Neural cell (in vitro differentiated cells): Measurements from ENCODE around the gene DOCK4.
A peak's percentile ranks its signal among the peaks of the same experiment; 100 is the strongest.

Source experiments
- CTCF ChIP-seq: fragments of 450-650 bp; IDR thresholded peaks from 2 replicates; pipeline ENCODE4 v1.5.1; 2014; ENCODE audit warnings: antibody characterized with exemption, mild to moderate bottlenecking, moderate library complexity; ENCODE audit not compliant: poor library complexity, severe bottlenecking
- EP300 ChIP-seq: fragments of 450-650 bp; conservative IDR thresholded peaks from 2 replicates; pipeline ENCODE4 v1.6.1; 2014; ENCODE audit warnings: antibody characterized with exemption, mild to moderate bottlenecking, moderate library complexity; ENCODE audit not compliant: poor library complexity, severe bottlenecking
- EZH2 ChIP-seq: fragments of 200-600, 300-800 bp; shearing (Covaris generic), sonication (generic); IDR thresholded peaks from 2 replicates; pipeline ENCODE4 v1.6.1; 2014; ENCODE audit warnings: antibody characterized with exemption, low read length, borderline replicate concordance, mild to moderate bottlenecking; ENCODE audit not compliant: insufficient read depth, poor library complexity, severe bottlenecking
- POLR2AphosphoS5 ChIP-seq: IDR thresholded peaks from 2 replicates; pipeline ENCODE4 v1.6.1; 2012
- REST ChIP-seq: IDR thresholded peaks from 2 replicates; pipeline ENCODE4 v1.6.1; 2012; ENCODE audit warnings: borderline replicate concordance
- TAF1 ChIP-seq: IDR thresholded peaks from 2 replicates; pipeline ENCODE4 v1.6.1; 2012; ENCODE audit warnings: low read depth

GRCh38 chr7:111788286-111789047, 417.7 kb downstream of the DOCK4 start:
- no peak for TF ChIP-seq REST
- TF ChIP-seq CTCF, result no peak
- no peak for TF ChIP-seq TAF1
- TF ChIP-seq POLR2AphosphoS5, result peak; percentile 32
- TF ChIP-seq EZH2, result no peak
- peak; percentile 24 for TF ChIP-seq EP300
